GM19467 (cell line): ENCODE data around the gene LAMTOR5.
"Not testable (repeated sequence)": the region's sequence is repeated elsewhere in the genome, so short reads cannot be mapped to it uniquely, and the experiment has no call there.

ENCODE experiments used
- ATAC-seq: cut with Tn5 transposase; IDR thresholded peaks from one replicate; pipeline ENCODE4 v1.9.1; 2021; ENCODE audit warnings: mild to moderate bottlenecking, moderate library complexity; ENCODE audit not compliant: unreplicated experiment

The LAMTOR5 gene

DNA sequence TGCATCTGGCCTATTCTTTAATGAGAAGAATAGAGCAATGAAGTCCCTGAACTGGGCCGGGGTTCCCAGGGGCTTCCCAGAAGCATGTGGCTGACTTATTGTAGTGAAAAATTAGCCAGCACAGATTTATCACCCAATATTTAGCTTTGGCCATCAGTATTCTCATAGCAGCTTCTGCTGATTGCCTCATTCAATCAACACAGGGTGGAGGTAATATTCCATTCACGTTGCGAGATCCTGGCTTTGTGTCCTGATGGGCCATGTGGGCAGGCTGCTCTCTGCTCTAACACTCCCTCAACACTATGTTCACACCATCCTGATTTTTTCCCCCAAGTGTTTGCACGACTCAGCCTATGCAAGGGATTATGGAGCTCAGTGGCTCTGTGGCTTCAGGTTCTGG is 21.5 kb upstream of the LAMTOR5 start:
- ATAC-seq: no peak

DNA sequence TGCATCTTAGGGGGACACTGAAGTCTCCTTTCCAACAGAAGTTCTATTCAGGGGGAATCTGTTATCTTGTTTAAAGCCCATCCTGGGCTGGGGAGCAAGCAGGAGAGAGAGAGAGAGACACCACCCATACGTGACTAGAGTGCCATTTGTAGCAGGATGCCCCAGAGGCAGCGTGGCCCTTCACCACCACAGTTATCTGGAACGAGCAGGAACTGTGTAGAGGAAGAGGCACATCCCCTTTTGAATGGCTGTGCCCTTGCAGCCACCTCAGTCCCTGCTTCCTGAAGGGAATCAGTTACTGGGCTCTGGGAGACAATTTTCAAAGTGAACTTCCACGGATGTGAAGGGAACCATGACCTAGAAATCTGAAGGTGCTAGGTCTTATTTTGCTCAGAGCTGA is 19.4 kb upstream of the LAMTOR5 start:
- no peak for ATAC-seq

DNA sequence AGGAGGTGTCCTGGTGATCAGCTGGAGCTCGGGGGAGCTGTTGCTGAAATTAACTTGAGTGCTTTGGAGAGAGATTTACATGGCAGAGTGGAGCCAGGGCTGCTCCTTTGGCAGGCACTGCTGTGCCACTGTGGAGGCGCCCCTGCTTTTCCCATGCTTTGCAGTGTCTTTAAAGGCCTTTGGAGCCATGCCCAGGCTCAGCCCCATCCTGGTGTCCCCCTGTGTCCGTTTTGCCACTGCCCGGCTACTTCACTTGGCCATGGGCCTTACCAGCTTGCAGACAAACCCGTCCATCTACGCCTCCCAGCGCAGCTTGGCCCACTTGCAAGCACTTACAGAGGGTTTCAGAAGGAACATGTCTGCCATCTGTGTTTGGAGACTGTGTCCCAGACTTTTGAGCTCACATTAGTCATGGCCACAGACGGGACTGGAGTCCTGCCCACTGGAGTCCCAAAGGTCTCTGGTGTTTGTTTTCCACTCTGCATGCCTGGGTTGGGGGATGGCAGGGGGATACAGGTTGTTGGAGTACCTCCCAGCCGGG is 18.2 kb upstream of the LAMTOR5 start:
- ATAC-seq: no peak

DNA sequence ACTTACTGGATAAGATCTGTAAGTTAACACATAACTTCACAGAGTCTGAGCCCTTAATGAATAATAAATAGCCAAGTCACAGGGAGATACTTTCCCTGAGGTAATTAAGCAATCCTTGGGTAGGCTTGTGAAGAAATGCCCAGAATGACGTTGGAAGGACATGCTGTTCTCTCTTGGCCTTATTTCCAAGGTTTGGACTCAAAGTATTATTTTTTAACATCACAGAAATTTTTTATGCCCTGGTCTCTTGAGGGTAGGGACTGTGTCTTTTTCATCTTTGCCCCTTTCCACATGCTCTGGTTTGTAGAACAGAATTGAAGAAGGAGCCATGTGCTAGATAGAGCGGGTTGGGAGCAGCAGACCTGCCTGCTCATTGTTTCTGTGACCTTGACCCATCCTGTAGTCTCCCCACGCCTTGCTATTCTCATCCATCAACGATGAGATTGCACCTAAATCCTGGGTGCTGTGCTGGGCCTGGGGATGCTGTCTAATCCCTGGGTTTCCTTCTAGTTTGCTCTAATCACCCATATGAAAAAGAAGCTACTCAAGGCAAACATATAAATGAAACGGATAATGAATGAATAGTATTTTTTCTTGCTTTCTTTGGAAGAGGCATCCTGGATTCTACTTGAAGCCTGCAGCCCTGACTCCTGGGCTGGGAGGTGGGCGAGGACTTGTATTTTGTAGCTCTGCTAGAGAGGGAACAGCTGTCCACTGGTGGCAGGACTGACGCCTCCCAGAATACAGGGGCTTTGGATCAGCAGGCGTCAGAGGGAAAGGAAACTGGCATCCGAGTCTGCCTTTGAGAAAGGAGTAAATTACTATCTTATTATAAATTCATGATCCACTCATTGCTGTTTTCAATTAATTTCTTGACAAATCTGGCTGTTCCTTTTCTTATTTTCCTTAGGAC is 17.5 kb upstream of the LAMTOR5 start:
- no peak for ATAC-seq

DNA sequence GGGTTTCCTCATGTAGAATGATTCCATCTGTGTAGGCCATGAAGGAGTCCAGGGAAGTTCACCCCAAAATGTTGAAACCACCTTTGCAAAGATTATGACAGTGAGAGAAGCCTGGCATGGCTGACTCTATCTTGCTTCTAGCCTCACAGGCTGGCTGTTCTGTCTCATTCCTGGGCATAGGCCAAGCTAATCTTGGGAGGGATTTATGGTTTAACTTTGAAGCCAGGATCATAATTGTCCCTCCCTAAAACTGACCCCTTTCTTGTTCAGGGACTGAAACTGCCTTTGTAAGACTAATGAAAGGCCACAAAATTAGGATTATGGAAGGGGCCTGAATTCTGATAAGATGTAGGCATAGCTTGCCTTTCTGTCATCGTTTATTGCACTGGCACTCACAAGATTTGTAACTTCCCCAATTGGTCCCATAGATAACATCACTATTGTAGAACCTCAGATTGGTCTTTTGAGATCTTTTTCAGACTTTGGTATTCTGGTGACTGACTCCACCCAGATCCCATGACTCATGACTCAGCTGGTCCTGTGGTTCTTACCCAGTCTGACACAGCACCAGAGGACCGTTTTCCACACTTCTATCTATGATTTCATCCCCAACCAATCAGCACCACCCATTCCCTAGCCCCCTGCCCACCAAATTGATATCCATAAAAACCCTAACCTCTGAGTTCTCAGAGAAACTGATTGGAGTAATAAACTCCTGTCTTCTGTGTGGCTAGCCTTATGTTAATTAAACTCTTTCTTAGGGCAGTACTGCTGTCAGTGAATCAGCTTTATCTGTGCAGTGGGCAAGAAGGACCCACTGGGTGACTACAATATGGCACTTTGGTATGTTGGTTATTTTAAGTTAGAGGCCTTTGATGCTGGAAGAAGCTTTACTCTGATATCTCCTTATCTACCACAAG is 13.6 kb upstream of the LAMTOR5 start:
- no peak for ATAC-seq

DNA sequence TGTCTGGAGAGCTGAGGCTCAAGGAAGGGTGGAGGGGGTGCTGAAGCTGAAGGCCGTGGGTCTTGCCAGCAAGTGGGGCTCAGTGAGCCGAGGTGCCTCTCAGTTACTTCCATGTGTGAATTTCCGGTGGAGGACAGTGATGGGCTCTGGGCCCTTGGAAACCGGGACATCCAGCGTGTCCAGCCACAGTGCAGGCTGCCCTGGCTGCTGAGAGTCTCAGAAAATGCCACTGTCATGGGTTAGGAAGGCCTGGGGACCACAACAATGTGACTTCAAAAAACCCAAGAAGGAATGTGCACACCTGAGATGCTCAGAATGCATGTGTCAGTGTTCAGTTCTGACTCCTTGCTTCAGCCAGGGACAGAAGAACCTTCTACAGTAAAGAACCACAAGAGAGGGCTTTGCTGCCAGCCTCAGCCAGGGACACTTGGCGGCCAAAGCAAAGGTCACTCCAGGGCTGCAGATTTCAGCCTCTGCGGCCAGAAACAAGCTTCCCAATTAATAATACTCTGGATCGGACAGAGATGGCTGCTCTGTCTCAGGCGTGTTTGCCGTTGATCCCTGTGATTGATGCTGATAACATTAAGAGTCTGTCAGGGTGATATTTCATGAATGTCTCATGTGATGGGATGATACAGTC is 12.6 kb upstream of the LAMTOR5 start:
- no peak for ATAC-seq

DNA sequence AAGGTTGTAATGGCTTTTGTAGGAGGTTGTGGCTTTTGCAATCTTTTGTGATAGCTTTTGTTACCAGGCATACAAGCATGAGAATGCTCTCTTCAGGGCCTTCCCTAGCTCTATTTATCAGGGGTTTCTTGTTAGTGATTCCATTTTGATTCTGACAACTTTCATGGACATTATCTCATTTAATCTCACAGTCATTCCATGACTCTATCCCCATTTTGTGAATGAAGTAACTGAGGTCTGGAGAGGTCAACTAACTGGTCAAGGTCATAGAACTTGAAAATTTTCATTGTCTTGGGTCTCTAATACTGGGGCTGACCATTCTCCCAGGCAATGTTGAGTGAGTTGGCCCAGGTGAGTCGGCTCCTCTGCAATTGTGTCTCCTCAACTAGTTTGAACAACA is 11.2 kb upstream of the LAMTOR5 start:
- no peak for ATAC-seq

DNA sequence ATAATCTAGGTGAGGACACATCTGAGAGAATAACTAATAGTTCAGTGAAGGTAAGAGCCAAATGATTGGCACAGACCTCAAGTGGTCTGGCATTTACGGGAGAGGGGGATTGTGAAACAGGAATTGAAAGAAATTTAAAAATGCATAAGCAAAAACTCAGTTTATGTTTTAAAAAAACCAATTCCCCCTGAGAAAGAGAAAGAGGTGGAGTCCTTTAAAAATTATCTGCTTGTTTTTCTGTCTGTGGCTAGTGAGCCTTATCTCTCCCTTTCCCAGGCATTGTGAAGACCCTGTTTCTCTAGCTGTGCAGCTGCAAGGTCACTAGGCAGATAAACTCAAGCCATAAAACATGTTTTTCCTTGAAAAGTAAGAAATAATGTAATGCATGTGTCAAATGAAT is 5.6 kb upstream of the LAMTOR5 start:
- ATAC-seq: not testable (repeated sequence)

DNA sequence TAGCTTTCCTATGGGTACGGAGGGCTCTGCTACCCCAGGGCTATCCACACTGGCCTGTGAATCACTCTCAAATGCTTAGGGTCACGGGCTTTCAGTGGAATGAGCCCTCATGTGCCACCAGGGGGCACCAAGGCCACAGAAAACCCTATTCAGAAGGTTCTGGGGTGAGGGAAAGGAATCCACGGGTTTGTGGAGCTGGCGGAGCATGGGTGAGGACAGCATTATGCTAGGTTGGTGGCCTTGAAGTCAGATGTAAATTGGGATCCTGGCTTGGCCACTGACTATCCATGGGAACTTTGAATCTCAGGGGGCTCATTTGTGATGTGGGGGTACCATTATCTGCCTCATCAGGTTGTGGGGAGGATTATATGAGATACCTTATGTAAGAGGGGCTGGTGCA is 5.1 kb upstream of the LAMTOR5 start:
- peak; percentile 52 for ATAC-seq

DNA sequence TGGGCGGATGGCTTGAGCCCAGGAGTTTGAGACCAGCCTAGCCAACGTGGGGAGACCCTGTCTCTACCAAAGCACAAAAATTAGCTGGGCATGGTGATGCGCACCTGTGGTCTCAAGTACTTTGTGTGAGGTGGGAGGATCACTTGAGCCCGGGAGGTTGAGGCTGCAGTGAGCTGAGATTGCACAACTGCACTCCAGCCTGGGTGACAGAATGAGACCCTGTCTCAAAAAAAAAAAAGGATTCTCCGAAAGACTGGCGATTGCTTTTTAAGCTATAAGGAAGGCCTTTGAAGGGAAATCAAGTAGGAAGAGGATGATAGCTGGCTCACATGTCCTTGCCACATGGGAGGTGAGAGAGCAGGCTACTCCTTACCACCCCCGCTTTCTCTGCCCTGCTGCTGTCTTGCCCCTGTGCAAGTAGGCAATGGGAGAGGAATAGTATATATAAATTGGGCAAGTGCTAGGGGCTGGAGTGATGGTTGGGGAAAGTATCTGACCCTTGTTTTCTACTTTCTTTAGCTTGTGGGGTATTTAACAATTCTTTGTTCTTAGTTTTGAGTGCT is 3.8 kb upstream of the LAMTOR5 start:
- no peak for ATAC-seq

DNA sequence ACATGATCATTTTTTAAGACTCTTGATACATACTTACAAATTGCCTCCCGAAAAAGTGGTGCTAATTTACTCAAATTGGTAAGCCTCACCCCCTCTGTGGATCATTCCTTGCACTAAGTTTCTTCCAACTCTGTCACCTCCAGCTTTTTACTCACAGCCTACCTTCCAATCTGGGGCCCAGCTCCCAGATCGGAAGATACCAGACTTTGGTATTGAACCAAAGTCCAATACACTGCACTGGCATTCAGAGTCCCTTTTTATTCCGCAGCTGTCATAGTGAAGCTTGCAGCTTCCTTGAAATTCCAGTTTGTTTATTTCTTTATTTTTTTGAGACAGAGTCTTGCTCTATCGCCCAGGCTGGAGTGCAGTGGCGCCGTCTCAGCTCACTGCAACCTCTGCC is 1.8 kb upstream of the LAMTOR5 start:
- no peak for ATAC-seq

DNA sequence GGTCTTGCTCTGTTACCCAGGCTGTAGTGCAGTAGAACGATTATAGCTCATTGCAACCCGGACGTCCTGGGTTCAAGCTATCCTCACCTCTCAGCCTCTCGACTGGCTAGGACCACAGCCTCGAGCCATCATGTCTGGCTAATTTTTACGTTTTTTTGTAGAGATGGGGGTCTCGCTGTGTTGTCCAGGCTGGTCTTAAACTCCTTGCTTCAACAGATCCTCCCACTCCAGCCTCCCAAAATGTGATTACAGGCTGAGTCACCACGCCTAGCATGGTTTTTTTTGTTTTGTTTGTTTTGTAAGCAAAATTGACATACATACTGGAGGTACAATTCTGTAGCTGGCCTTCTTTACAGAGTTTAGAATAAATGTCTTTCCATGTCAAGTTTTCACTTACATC is 994 bp upstream of the LAMTOR5 start:
- no peak for ATAC-seq

DNA sequence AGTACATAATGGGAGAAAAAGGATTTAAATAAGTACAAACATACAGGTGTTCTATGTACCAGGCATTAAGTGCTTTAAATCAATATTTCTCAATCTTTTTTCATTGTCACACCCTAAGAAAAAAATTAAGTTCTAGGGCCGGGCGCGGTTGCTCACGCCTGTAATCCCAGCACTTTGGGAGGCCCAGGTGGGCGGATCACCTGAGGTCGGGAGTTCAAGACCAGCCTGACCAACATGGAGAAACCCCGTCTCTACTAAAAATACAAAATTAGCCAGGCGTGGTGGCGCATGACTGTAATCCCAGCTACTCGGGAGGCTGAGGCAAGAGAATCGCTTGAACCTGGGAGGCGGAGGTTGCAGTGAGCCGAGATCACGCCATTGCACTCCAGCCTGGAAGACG is 1.1 kb downstream of the LAMTOR5 start:
- ATAC-seq: not testable (repeated sequence)

DNA sequence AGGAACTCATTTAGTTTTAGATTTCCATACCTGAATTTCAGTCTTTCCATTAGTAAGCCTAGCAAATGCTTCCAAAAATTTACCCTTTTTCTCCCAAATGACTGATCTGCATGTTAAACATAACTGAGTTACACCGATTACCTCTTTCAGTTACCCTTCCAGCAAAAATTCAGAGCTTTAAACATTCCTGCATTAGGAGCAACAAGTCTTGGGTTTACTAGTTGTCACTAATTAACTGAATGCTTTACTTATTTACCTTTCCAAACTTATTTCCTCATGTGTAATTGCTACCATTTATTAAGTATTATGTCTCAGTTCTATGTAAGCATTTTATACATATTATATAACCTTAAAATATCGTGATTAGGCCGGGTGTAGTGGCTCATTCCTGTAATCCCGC is 3.1 kb downstream of the LAMTOR5 start:
- no peak for ATAC-seq

DNA sequence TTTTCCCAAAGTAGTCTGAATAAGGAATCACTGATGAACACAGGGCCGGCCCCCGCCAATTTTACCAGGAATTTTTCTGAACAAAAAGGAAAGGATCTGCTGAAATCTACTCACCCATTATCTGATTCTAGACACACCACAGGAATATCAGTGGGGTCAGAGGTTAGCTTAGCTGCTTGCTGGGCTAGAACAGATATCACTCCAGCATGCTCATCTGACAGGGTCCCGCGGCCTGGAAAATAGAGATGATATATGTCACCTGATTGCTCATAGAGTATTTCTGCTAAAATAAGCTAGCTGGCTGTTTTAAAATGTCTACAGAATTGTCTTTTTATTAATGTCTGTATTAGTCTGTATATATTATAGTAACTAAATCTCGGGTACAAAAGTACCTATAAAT is 3.7 kb downstream of the LAMTOR5 start:
- no peak for ATAC-seq

DNA sequence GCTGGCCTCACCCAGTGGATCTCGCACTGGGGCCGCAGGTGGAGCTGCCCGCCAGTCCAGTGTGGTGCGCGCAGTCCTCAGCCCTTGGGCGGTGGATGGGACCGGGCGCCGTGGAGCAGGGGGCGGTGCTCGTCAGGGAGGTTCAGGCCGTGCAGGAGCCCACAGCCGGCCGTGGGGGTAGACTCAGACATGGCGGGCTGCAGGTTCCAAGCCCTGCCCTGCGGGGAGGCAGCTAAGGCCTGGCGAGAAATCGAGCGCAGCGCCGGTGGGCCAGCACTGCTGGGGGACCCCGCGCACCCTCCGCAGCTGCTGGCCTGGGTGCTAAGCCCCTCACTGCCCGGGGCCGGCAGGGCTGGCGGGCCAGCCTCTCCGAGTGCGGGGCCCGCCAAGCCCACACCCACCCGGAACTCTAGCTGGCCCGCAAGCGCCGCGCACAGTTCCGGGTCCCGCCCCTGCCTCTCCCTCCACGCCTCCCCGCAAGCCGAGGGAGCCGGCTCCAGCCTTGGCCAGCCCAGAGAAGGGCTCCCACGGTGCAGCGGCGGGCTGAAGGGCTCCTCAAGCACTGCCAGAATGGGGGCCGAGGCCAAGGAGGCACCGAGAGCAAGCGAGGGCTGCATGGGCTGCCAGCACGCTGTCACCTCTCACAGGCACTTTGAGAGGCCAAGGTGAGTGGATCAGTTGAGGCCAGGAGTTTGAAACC is 11.1 kb downstream of the LAMTOR5 start:
- not testable (repeated sequence) for ATAC-seq

DNA sequence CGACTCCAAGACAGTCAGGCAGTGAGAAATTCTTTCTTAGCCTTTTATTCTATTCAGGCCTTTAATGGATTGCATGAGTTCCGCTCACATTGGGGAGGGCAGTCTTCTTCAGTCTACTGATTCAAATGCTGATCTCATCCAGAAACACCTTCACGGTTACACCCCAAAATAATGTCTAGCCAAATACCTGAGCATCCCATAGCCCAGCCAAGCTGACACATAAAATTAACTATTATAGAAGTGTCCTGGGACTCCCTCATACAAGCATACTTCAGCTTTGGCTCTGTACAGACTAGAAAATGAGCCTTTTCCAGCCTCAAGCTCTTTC is 13.0 kb downstream of the LAMTOR5 start:
- ATAC-seq: no peak

DNA sequence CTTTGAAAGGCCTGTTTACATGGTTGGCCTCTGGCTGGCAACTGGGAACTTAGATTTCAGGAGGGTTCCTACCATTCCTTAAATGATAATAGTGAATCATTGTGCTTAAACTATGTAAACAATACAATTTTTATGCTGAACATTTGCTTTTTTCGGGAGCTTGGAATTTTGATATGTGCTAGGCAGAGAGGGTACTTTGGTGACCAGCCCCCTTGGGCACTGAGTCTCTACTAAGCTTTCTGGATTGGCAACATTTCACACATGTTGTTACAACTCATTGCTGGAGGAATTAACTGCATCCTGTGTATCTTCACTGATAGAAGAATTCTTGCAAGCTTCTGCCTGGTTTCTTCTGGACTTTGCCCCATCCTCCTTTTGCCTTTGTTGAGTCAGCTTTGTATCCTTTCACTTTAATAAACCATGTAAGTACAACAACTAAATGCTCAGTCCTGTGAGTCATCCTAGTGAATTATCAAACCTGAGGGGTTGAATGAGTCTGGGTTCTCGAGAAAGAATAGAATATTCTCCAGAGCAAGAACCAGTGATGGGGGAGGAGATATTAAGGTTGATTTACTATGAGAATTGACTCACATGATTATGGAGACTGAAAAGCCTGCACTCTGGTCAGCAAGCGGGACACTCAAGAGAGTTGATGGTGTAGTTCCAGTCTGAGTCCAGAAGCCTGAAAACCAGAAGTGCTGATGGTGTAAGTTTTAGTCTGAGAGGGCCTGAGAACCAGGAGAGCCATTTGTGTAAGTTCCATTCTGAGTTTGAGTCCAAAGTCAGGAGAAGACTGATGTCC is 13.6 kb downstream of the LAMTOR5 start:
- no peak for ATAC-seq

DNA sequence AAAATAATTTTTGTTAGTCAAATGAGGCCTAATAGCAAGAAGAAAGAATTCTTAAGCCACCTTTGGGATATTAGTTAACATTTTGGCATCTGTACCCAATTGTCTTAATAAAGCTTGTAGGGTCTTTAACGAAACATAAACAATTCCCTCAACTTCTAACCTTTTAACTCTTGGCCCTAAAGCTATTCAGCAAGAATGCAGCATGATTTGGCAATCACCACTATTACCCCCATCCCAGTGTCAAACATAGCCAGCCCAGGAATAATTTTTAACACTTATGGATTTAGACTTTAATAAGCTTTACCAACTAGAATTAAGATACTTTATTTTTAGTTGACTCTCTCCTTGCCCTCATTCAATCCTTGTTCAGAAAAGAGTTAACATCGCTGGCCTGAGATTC is 14.2 kb downstream of the LAMTOR5 start:
- no peak for ATAC-seq
